Spleen (tissue), 11 donors: Measurements from ENCODE around the gene PNPLA3. TPM values are rescaled to one million over a fixed set of nuclear protein-coding genes. Genes with fewer than 3 reads are reported as not detected.

ENCODE experiments used
- DNase-seq: peaks from one replicate; pipeline ENCODE4 v3.0.0-alpha.2; 2020
- H3K27ac ChIP-seq, 8 donors: fragments of 200-600 bp; sonication (generic) in 7 of 8; 1 replicate in 4 of 8; 2 replicates in 4 of 8; pipeline versions ENCODE4 v1.5.0 to v1.8.0; 2016 to 2021; ENCODE audit warnings: inconsistent platforms in 4 of 8, mild to moderate bottlenecking in 4 of 8, moderate library complexity in 1 of 8
- H3K27me3 ChIP-seq, 7 donors: fragments of 200-600 bp; sonication (generic) in 6 of 7; replicated peaks in 1 of 7; 1 replicate in 4 of 7; 2 replicates in 3 of 7; pipeline versions ENCODE4 v1.5.0 to v1.8.0; 2016 to 2021; ENCODE audit warnings: inconsistent platforms in 3 of 7, mild to moderate bottlenecking in 1 of 7
- H3K36me3 ChIP-seq, 6 donors: fragments of 200-600 bp; sonication (generic) in 5 of 6; 1 replicate in 4 of 6; 2 replicates in 2 of 6; pipeline versions ENCODE4 v1.5.0 to v1.8.0; 2016 to 2021; ENCODE audit warnings: inconsistent platforms in 2 of 6
- H3K4me1 ChIP-seq, 6 donors: fragments of 200-600 bp; sonication (generic) in 5 of 6; 1 replicate in 3 of 6; 2 replicates in 3 of 6; pipeline versions ENCODE4 v1.5.0 to v1.8.0; 2016 to 2021; ENCODE audit warnings: inconsistent platforms in 3 of 6
- H3K4me3 ChIP-seq, 8 donors: fragments of 200-600 bp; sonication (generic) in 7 of 8; 1 replicate in 4 of 8; 2 replicates in 4 of 8; pipeline versions ENCODE4 v1.5.0 to v1.8.0; 2016 to 2021; ENCODE audit warnings: inconsistent platforms in 4 of 8, mild to moderate bottlenecking in 4 of 8, moderate library complexity in 2 of 8
- H3K9me3 ChIP-seq, 8 donors: fragments of 200-600 bp; sonication (generic) in 7 of 8; 1 replicate in 4 of 8; 2 replicates in 4 of 8; pipeline versions ENCODE4 v1.5.0 to v1.8.0; 2016 to 2021; ENCODE audit warnings: inconsistent platforms in 4 of 8
- POLR2A ChIP-seq, 3 donors: fragments of 450-650 bp; IDR thresholded peaks; one replicate each; pipeline ENCODE4 v1.5.1; 2017; ENCODE audit warnings: antibody characterized with exemption in 3 of 3, mild to moderate bottlenecking in 1 of 3
- POLR2AphosphoS5 ChIP-seq, 3 donors: sonication (generic); formaldehyde crosslinking; IDR thresholded peaks; one replicate each; pipeline ENCODE4 v1.5.1; 2017; ENCODE audit warnings: antibody characterized with exemption in 3 of 3
- WGBS, 5 donors: extraction: QIAGEN DNeasy Blood & Tissue Kit in 3 of 5; methylation state at CpG; one replicate each; pipeline versions ENCODE4 v1.1.5 to v1.1.7; 2013 to 2018; 5-methylcytosine and 5-hydroxymethylcytosine counted together
- intact Hi-C: fragments of 100-400 bp; cut with DNase I; formaldehyde crosslinking; loops from one replicate; pipeline ENCODE4 v1.15.0; 2023; ENCODE audit warnings: low total_unique reads
- polyA plus RNA-seq, 3 donors: library from polyadenylated mRNA; stranded (reverse); fragments of 200-250 nt; gene quantifications; one replicate each; pipeline ENCODE4 v1.2.1, GENCODE V29; 2013
- total RNA-seq, 7 donors: library from RNA; depleted of rRNA in 3 of 7; stranded (reverse); fragments of >200 nt in 3 of 7; fragmentation: NEBNext Ultra II Directional in 4 of 7; extraction: Animal tissue kit (Norgen Biotek cat#: 25700) in 4 of 7; gene quantifications; one replicate each; pipeline versions ENCODE4 v1.1.0 to v1.2.1, GENCODE V29; 2016 to 2021
- TF ChIP-seq, protein P1 (sequence below), 11 experiments: fragments of 200-600 bp in 7 of 11; fragments of 450-650 bp in 4 of 11; sonication (generic) in 4 of 11; IDR thresholded peaks in 8 of 11; conservative IDR thresholded peaks in 3 of 11; 1 replicate in 7 of 11; 2 replicates in 4 of 11; pipeline versions ENCODE4 v1.4.0 to v1.8.0; 2016 to 2021; ENCODE audit warnings: antibody characterized with exemption in 11 of 11, inconsistent platforms in 4 of 11, mild to moderate bottlenecking in 1 of 11
- donor health status: healthy with polysubstance abuse.
- donor health status: DM: no; HTN: no; CAD: no; lungs with moderate emphysema.
- donor health status: DM: no; HTN: no; CAD: no.
- donor health status: Bipolar disorder and iron deficiency.
- donor health status: healthy.
- donor health status: DM: no; HTN: no; CAD: no.
- donor health status: DM: yes; HTN: yes; CAD: no.

The PNPLA3 gene
- total and polyA plus RNA-seq, 10 donors = 0.21 to 2.7 (median 1.2) TPM; not detected in 2

DNA sequence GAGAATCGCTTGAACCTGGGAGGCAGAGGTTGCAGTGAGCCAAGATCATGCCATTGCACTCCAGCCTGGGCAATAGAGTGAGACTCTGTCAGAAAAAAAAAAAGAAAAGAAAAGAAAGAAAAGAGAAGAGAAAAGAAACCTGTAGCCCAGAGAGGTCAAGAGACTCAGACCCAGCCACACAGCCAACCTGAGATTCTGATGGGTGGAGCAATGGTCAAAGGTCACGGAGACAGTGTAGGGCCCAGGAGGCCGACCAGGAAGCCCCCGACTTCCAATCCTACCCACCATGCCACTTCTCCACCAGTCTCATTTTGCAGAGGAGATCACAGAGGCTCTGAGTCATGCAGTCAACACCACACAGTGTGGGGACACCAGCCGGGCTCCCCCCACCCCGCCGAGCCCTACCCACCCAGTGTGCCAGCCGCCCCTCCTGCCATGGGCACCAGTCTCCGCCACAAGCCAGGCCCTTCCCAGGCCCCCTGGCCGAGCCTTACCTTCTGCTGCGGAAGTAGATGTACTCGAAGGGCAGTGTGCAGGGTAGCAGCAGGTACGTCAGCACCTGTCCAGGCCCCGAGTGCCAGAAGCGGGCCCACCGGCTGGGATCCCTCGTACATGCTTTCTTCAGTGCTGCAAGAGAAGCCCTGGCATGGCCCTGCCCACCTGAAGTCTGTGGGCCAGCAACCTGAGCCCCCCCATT is 39.7 kb upstream of the PNPLA3 start:
- H3K36me3 ChIP-seq = no peaks in the 10 kb centered on the region
- TF ChIP-seq POLR2A (IDR thresholded peaks at IDR 0.05) (no peak), POLR2AphosphoS5 (IDR thresholded peaks at IDR 0.05) (no peak)
- TF ChIP-seq, protein P1, sequence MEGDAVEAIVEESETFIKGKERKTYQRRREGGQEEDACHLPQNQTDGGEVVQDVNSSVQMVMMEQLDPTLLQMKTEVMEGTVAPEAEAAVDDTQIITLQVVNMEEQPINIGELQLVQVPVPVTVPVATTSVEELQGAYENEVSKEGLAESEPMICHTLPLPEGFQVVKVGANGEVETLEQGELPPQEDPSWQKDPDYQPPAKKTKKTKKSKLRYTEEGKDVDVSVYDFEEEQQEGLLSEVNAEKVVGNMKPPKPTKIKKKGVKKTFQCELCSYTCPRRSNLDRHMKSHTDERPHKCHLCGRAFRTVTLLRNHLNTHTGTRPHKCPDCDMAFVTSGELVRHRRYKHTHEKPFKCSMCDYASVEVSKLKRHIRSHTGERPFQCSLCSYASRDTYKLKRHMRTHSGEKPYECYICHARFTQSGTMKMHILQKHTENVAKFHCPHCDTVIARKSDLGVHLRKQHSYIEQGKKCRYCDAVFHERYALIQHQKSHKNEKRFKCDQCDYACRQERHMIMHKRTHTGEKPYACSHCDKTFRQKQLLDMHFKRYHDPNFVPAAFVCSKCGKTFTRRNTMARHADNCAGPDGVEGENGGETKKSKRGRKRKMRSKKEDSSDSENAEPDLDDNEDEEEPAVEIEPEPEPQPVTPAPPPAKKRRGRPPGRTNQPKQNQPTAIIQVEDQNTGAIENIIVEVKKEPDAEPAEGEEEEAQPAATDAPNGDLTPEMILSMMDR (IDR thresholded peaks at IDR 0.05 in 8 of 11, conservative IDR thresholded peaks at IDR 0.05 in 3 of 11) = no peak
- H3K4me1 ChIP-seq = peaks cover 0 to 10% (median 6%) of the 10 kb centered on the region in 6 donors
- H3K9me3 ChIP-seq = no peaks in the 10 kb centered on the region
- H3K27ac ChIP-seq = no peak overlapping the region
- WGBS, 5 donors = 84 to 93% (median 87%) methylated on average over 8 to 17 of the region's 17 CpGs
- DNase-seq = peak; percentile 60
- intact Hi-C loops = loop anchor here (10.0 kb wide), 1 partner anchor 489 kb away; no protein-coding TSS in a partner anchor
- H3K4me3 ChIP-seq = no peak overlapping the region
- peaks cover 0 to 87% (median 10%) of the 10 kb centered on the region in 7 donors for H3K27me3 ChIP-seq

DNA sequence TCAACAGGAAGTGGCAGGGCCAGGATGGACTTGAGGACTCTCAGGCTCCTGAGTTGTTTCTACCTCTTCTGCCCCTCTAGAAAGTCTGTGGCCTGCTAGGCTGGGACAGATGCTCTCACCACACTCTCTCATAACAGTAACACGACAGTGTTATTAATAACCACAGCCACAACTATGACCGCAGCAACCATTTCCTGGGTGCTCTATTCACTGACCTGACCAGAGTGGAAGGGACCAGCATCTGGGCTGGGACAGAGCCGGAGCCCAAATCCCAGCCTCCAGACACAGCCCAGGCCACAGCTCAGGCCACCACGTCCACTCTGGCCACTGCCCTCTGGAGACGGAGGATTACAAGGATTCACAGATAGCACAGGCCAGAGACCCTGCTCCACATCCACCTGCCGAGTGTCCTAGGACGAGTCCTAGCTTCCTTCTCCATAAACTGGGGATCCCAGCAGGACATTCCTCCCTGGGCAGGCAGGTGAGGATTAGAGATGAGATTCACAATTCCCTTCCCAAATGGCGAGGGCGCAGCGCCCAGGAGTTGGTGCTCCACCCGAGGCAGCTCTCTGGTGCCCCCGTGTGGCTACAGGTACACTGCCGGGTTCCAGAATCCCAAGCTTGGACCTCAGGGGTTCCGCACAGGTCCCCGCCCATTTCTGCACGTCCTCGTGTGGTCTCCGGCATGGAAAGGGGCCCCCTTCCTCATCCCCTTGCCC is 38.8 kb upstream of the PNPLA3 start:
- intact Hi-C loops = loop anchor here (10.0 kb wide), 1 partner anchor 490 kb away; no protein-coding TSS in a partner anchor
- Histone ChIP-seq H3K36me3 (no peaks in the 10 kb centered on the region), H3K4me1 (peaks cover 0 to 10% (median 6%) of the 10 kb centered on the region in 6 donors), H3K4me3 (peak overlapping the region in 1 of 8 donors; percentile 28), H3K27me3 (peaks cover 0 to 90% (median 18%) of the 10 kb centered on the region in 7 donors), H3K9me3 (no peaks in the 10 kb centered on the region), H3K27ac (no peak overlapping the region)
- WGBS, 5 donors = 20 to 26% (median 21%) methylated on average over 18 of the region's 18 CpGs
- peak; percentile 82 for DNase-seq
- TF ChIP-seq, protein P1 (IDR thresholded peaks at IDR 0.05 in 8 of 11, conservative IDR thresholded peaks at IDR 0.05 in 3 of 11) = peak in 10 of 11 experiments; percentile 26 to 82 (median 62)
- TF ChIP-seq POLR2AphosphoS5 (IDR thresholded peaks at IDR 0.05) (no peak), POLR2A (IDR thresholded peaks at IDR 0.05) (no peak)

DNA sequence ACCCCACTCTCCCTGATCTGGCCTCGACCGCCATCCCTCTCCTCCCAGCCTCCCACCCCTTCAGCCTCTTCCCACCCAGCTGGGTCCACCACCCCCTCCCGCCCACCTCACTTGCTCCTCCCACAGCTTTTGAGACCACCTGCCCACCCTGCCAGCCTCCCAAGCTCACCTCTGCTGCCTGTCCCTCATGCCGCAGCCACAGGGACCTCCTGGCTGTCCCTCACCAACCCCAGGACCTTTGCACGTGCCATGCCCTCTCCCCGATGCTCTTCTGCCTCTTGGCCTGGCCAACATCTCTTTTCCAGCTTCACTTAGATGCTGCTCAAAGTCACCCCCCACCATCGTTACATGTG is 38.3 kb upstream of the PNPLA3 start:
- Histone ChIP-seq H3K4me3 (no peak overlapping the region), H3K4me1 (peaks cover 0 to 10% (median 6%) of the 10 kb centered on the region in 6 donors), H3K27me3 (peaks cover 0 to 90% (median 23%) of the 10 kb centered on the region in 7 donors), H3K36me3 (no peaks in the 10 kb centered on the region), H3K27ac (no peak overlapping the region), H3K9me3 (no peaks in the 10 kb centered on the region)
- no peak for DNase-seq
- intact Hi-C loops = loop anchor here (10.0 kb wide), 1 partner anchor 490 kb away; no protein-coding TSS in a partner anchor
- 64 to 70% (median 69%) methylated on average over 7 of the region's 7 CpGs for WGBS, 5 donors
- TF ChIP-seq POLR2AphosphoS5 (IDR thresholded peaks at IDR 0.05) (no peak), POLR2A (IDR thresholded peaks at IDR 0.05) (no peak)
- TF ChIP-seq, protein P1 (IDR thresholded peaks at IDR 0.05 in 8 of 11, conservative IDR thresholded peaks at IDR 0.05 in 3 of 11) = peak in 2 of 11 experiments; percentile 8 to 30

GRCh38 chr22:43885786-43886185 is 37.8 kb upstream of the PNPLA3 start:
- Histone ChIP-seq H3K4me3 (no peak overlapping the region), H3K27ac (no peak overlapping the region), H3K27me3 (peaks cover 0 to 90% (median 25%) of the 10 kb centered on the region in 7 donors), H3K36me3 (no peaks in the 10 kb centered on the region), H3K9me3 (no peaks in the 10 kb centered on the region), H3K4me1 (peaks cover 0 to 11% (median 6%) of the 10 kb centered on the region in 6 donors)
- TF ChIP-seq, protein P1 (IDR thresholded peaks at IDR 0.05 in 8 of 11, conservative IDR thresholded peaks at IDR 0.05 in 3 of 11) = no peak
- no peak for TF ChIP-seq POLR2A (IDR thresholded peaks at IDR 0.05)
- no peak for TF ChIP-seq POLR2AphosphoS5 (IDR thresholded peaks at IDR 0.05)
- WGBS, 5 donors = 88 to 91% (median 91%) methylated on average over 6 of the region's 6 CpGs
- intact Hi-C loops = loop anchor here (10.0 kb wide), 1 partner anchor 491 kb away; no protein-coding TSS in a partner anchor
- DNase-seq = no peak
